ENCODE measurements around the gene CUBN. TPM values are rescaled to one million over a fixed set of nuclear protein-coding genes. Genes with fewer than 3 reads are reported as not detected.
A peak's percentile ranks its signal among the peaks of the same experiment; 100 is the strongest.

The CUBN gene
- polyA plus RNA-seq, 5 donors, result 2.1 to 6.2 (median 3.4) TPM

GRCh38 chr10:16822726-16823360 lies 306.8 kb downstream of the CUBN start:
- no peak for DNase-seq

GRCh38 chr10:16822027-16822426 lies 307.6 kb downstream of the CUBN start:
- no peak for DNase-seq

GRCh38 chr10:16820421-16820820 lies 309.2 kb downstream of the CUBN start:
- no peak for DNase-seq

GRCh38 chr10:16820018-16820417 lies 309.6 kb downstream of the CUBN start:
- no peak for DNase-seq

- DNase-seq, result no peak
These were observed 310.2 kb downstream of the CUBN start for GRCh38 chr10:16819436-16819835.

GRCh38 chr10:16819026-16819425 lies 310.6 kb downstream of the CUBN start:
- no peak for DNase-seq

- peak; percentile 100 for DNase-seq
These were observed 312.2 kb downstream of the CUBN start, which contains the start of gene RSU1 for GRCh38 chr10:16817125-16818019. RSU1 (minus strand) TSS chr10:16817424; CDS start chr10:16817081, 343 bp downstream.

DNA sequence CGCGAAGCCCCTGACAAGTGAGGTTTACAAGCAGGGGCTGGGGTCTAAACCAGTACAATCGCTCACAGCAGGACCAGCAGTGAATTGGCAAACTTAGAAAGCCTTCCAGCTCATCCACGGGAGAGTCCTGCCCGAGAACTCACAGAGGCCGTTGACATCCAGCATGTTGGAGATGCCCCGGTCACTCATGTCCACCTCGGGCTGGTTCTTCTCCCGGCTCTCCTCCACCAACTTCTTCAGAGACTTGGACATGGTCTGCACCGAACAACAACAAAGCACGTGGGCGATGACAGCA lies 312.8 kb downstream of the CUBN start:
- no peak for DNase-seq

DNA sequence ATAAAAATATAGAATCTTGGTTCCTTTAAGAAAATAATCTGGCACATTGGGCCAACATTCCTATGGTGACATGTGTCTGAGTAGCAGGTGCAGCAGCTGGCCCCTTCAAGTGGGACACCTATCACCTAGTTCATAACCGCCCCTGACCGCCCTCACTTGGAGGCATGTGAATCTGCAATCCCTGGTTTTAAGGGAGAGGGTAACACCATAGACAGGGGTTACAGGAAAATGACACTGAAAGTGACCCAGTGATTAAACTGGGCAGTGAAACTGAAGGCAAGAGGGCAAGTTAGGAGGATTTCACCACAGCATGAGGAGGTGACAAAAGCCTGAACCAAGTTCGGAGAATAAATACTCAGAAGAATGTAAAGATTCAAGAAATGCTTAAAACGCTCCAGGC lies 313.4 kb downstream of the CUBN start:
- no peak for DNase-seq

DNA sequence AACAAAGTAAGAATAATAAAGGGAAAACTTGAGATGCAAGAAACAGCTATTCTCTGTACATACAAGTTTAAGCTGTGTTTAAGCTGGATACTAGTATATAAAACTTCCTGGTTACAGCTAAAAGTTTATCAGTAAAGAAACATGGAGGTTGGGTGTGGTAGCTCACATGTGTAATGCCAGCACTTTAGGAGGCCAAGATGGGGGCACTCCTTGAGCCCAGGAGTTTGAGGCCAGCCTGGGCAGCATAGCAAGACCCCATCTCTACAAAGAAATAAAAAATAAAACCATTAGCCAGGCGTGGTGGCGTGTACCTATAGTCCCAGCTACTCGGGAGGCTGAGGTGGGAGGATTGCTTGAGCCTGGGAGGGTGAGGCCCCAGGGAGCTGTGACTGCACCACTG lies 315.6 kb downstream of the CUBN start:
- no peak for DNase-seq

DNA sequence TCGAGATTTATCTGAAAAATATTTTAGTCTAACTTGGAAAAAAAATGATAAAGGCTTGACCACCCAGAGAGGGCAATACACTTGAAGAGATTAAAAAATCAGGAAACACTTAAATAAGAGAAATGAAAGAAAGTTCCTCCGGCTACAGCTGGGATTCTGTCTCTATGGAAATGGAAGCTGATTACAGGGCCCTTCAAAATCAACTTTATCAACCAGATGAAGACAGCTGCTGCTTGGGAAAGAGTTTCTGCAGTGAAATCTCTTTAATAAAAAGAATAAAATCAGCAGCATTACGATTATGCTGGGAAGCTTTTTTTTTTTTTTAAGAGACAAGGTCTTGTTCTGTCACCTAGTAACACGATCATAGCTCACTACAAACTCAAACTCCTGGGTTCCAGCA lies 316.9 kb downstream of the CUBN start:
- DNase-seq, result peak; percentile 49 to 52

DNA sequence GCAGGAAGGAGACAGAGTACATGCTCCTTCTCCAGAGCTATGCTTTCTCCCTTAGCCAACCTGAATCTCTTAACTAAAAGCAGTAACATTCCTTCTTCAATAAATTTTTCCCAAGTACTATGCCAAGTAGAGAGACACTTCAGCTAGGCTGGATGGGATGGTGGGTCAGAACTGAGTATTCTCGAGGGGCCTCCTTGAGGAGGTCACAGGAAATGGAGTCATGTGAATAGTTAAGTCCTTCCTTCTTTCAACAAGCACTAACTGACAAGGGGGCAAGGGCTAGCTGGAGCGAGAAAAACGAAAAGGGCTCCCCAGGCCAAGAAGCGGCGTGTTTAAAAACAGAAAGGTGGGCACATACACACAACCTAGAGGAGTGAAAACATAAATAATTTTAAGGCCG lies 317.8 kb downstream of the CUBN start:
- DNase-seq, result no peak

DNA sequence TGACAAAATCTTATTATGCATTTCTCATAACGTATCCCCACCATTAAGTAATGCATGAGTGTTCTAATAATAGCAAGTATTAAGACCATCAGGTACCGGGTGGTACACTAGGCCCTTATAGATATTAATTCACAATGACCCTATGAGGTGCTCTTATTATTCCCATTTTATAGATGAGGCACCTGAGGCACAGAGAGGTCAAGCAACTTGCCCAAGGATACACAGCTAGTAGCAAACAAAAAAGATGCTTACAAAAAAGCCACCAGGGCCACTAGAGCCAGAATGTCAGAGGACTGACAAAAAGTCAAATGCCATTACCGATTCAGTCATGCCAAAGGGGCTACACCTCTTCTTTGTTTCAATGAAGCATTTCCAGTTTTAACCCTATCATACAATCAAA lies 318.3 kb downstream of the CUBN start:
- no peak for DNase-seq

DNA sequence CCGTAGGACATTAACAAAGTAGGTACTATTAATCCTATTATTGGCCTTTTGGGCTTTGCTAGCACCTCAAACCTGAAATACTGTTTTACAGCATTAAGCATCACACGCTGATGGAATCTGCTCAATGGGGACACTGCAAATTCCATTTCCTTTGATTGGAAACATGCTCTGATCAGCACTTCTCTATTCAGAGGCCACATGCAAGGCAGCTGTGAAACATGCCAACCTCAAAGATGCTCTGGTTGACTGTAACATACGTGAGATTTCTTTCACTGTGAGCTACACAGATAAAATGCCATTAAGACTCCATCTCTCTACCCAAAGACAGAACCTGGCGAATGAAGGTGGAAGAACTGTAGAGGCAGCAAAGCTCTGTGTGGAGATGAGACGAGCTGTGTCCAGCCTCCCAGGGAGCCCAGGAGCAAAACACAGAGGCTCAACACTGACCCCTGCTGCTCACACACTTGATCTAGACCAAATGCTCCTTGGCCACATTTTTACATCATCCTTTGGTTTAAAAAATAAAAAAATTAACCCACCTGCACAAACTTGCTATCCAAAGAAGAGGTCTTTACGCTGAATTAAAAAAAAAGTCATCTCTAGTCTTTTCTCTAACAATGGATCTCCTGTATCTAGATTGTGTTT lies 320.4 kb downstream of the CUBN start:
- no peak for DNase-seq

DNA sequence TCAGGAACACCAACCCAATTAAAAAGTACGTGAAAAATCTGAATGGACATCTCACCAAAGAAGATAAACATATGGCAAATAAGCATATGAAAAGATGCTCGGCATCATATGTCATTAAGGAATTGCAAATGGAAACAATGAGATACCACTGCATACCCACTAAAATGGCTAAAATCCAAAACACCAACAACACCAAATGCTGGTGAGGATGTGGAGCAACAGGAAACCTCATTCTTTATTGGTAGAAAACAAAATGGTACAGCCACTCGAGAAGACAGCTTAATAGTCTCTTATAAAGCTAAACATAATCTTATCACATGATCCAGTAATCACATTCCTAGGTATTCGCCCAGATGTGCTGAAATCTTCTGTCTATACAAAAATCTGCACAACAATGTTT lies 325.5 kb downstream of the CUBN start:
- DNase-seq, result no peak

- DNase-seq, result no peak
These were observed 326.1 kb downstream of the CUBN start for GRCh38 chr10:16803464-16803863.

GRCh38 chr10:16799621-16800020 lies 330.0 kb downstream of the CUBN start:
- no peak for DNase-seq

- DNase-seq, result no peak
These were observed 331.0 kb downstream of the CUBN start for GRCh38 chr10:16798571-16798970.

DNA sequence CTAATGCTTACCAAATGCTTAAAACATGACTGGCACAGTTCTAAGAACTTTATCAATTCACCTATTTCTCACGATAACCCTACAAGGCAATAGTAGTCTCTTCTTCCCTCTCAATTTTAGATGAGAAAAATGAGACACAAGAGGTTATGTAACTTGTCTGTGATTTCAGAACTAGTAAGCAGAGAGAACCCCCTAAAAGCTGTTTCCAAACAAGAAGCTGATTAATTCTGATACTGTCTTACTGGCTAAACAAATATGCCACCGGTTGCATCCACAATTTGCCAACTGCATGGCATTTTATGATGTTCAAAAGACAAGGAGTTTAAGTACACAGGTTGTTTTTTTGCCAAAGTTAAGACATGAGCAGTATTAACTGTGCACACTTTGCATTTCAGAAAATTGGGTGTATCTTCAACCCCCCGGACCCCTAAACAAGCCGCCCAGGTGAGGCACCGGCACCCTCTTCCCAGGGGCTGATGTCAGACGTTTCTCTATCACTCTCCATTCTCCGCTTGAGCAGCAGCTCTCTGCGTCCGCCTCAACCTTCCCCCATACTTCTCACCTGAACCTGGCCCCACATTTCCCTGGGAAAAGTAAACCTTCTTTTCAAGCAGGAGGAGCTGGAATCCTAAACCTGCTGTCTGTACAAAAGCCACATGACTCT lies 334.1 kb downstream of the CUBN start:
- DNase-seq, result no peak

DNA sequence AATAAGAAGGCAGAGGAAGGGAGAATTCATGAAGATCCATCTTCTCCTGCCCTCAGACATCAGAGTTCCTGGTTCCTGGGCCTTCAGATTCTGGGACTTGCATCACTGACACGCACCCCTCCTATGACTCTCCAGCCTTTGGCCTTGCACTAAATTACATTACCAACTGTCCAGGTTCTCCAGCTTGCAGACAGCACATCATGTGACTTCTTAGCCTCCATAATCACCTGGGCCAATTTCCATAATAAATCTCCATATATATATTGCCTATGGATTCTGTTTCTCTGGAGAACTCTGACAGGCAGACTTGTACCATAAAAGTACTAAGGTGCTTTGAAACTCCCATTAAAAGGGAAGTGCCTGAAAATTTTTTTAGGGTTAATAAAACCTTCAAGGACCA lies 335.6 kb downstream of the CUBN start:
- DNase-seq, result no peak

- no peak for DNase-seq
These were observed 336.9 kb downstream of the CUBN start for GRCh38 chr10:16792675-16793074.

DNA sequence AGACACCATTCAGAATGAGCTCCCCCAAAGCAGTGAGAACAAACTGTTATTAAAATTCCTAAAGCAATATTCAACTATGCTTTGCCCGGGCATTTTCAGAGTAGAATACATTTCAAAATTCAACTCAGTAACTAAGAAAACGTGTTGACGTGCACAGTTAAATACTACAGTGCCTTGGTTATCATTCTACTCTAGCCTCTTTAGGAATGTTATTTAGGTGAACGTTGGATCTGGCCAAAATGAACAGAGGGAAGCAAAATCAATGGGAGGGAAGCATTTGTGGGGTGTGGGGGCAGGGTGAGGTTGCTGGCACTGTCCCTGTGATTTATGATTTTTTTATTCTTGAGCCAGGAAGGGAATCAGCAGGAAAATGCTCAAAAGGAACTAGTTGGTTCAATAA lies 339.8 kb downstream of the CUBN start:
- DNase-seq, result no peak

All from right lung (tissue), 5 donors.